PC-9 (cell line): ENCODE results near the gene SNRNP70. TPM values are rescaled to one million over a fixed set of nuclear protein-coding genes. Genes with fewer than 3 reads are reported as not detected.
"Not testable (repeated sequence)": the region's sequence is repeated elsewhere in the genome, so short reads cannot be mapped to it uniquely, and the experiment has no call there.

Experiments
- Bru-seq: library from RNA; stranded (reverse); fragments of 400-500 nt; gene quantifications from one replicate; lab custom pipeline; 2021; lab: Mats Ljungman, UMichigan
- BruChase-seq, 2 experiments: library from RNA; stranded (reverse); fragments of 400-500 nt; gene quantifications; one replicate each; lab custom pipeline; 2021; lab: Mats Ljungman, UMichigan
- BruUV-seq: library from RNA; stranded (reverse); fragments of 400-500 nt; replicated peaks from 2 replicates; lab custom pipeline; 2021; lab: Mats Ljungman, UMichigan
- CTCF ChIA-PET: fragments of 300-600 bp; sonication (Branson Sonifier 250); formaldehyde crosslinking; loops from one replicate; lab custom pipeline; 2022; ENCODE audit warnings: antibody characterized with exemption; lab: Charles Lee
- POLR2A ChIA-PET: fragments of 300-600 bp; sonication (Branson Sonifier 250); formaldehyde crosslinking; loops from one replicate; lab custom pipeline; 2022; ENCODE audit warnings: antibody characterized with exemption; ENCODE audit not compliant: unreplicated experiment; lab: Charles Lee
- DNase-seq, 2 experiments: peaks; one replicate each; pipeline versions ENCODE4 v3.0.0 to v3.0.0-alpha.2; 2015 to 2022; ENCODE audit warnings: mixed read lengths in 1 of 2
- H2AFZ ChIP-seq: fragments of 200-600 bp; sonication (generic); 2 replicates; pipeline ENCODE4 v1.8.1; 2017; ENCODE audit warnings: antibody characterized with exemption
- H3F3A ChIP-seq: fragments of 200-600 bp; sonication (generic); 2 replicates; pipeline ENCODE4 v1.8.1; 2017; ENCODE audit warnings: antibody characterized with exemption, mild to moderate bottlenecking, low read depth; ENCODE audit not compliant: insufficient read depth
- H3K27ac ChIP-seq: fragments of 200-600 bp; sonication (generic); 2 replicates; pipeline ENCODE4 v1.6.1; 2016; ENCODE audit warnings: mixed run types
- H3K27me3 ChIP-seq: fragments of 200-600 bp; sonication (generic); 2 replicates; pipeline ENCODE4 v1.6.1; 2016; ENCODE audit warnings: low read depth, mixed run types; ENCODE audit not compliant: insufficient read depth
- H3K36me3 ChIP-seq: fragments of 200-600 bp; sonication (generic); 2 replicates; pipeline ENCODE4 v1.6.1; 2016; ENCODE audit warnings: low read depth, mixed run types
- H3K4me1 ChIP-seq: fragments of 200-600 bp; sonication (generic); replicated peaks from 2 replicates; pipeline ENCODE4 v1.6.1; 2016; ENCODE audit warnings: mixed run types; ENCODE audit not compliant: insufficient read depth
- H3K4me2 ChIP-seq: fragments of 200-600 bp; sonication (generic); 2 replicates; pipeline ENCODE4 v1.6.1; 2017; ENCODE audit warnings: mixed run types
- H3K4me3 ChIP-seq: fragments of 200-600 bp; sonication (generic); 2 replicates; pipeline ENCODE4 v1.6.1; 2016; ENCODE audit warnings: mixed run types
- H3K79me2 ChIP-seq: fragments of 200-600 bp; sonication (generic); 2 replicates; pipeline ENCODE4 v1.6.1; 2017; ENCODE audit warnings: low read depth, mixed run types
- H3K9me2 ChIP-seq: fragments of 200-600 bp; sonication (generic); 2 replicates; pipeline ENCODE4 v1.8.1; 2017; ENCODE audit warnings: mild to moderate bottlenecking; ENCODE audit not compliant: insufficient read depth
- H3K9me3 ChIP-seq: fragments of 200-600 bp; sonication (generic); 2 replicates; pipeline ENCODE4 v1.8.1; 2016; ENCODE audit warnings: low read depth; ENCODE audit not compliant: insufficient read depth
- H4K20me1 ChIP-seq: fragments of 200-600 bp; sonication (generic); 2 replicates; pipeline ENCODE4 v1.8.1; 2017; ENCODE audit not compliant: insufficient read depth
- CTCF ChIP-seq: fragments of 200-600 bp; sonication (generic); conservative IDR thresholded peaks from 2 replicates; pipeline ENCODE4 v1.6.1; 2017; ENCODE audit warnings: mixed run types, antibody characterized with exemption, mild to moderate bottlenecking, moderate library complexity
- EZH2 ChIP-seq: fragments of 200-600 bp; sonication (generic); IDR thresholded peaks from 2 replicates; pipeline ENCODE4 v1.8.0; 2017; ENCODE audit warnings: antibody characterized with exemption, low read depth
- intact Hi-C: fragments of 100-400 bp; cut with micrococcal nuclease; formaldehyde crosslinking; loops from one replicate; pipeline ENCODE4 v1.10.0; 2022; ENCODE audit not compliant: unreplicated experiment
- long read RNA-seq: library from polyadenylated mRNA; stranded (forward); transcript quantifications from one replicate; pipeline ENCODE4 v2.0.0, GENCODE V29; 2022
- total RNA-seq: library from RNA; stranded (reverse); gene quantifications from 2 replicates; pipeline ENCODE4 v1.2.3, GENCODE V29; 2021

SNRNP70 gene
- total RNA-seq, result 151 and 199 TPM in 2 replicates
- percentile 92 among the genes with signal in this experiment for Bru-seq, nascent RNA
- BruChase-seq, experiment 1, labeled RNA remaining after a 2-hour chase, result percentile 89 among the genes with signal in this experiment
- BruChase-seq, experiment 2, labeled RNA remaining after a 6-hour chase, result percentile 95 among the genes with signal in this experiment
- long read RNA-seq, transcript SNRNP70-203 (3 exons, 3,221 nt), result minor isoform, 25 of 334 reads
- long read RNA-seq, transcript SNRNP70-206 (10 exons, 1,574 nt), result major isoform, 167 of 334 reads
- long read RNA-seq, transcript SNRNP70-201 (10 exons, 1,603 nt), result minor isoform, 53 of 334 reads
- long read RNA-seq, partial matches to known transcripts, result 26 of 334 reads
- long read RNA-seq, other reads (novel, unspliced or antisense), result 62 of 334 reads

- BruUV-seq, result no TSS peak
- H3K4me2 ChIP-seq, result peak within 1 kb of the TSS; percentile 100
- H2AFZ ChIP-seq, result peak within 1 kb of the TSS; percentile 90
- H3K27me3 ChIP-seq, result no peaks in the 10 kb centered on the region
- H3K9me2 ChIP-seq, result no peaks in the 10 kb centered on the region
- peaks cover 50% of the 10 kb centered on the region for H3K79me2 ChIP-seq
- H3K9me3 ChIP-seq, result no peaks in the 10 kb centered on the region
- H4K20me1 ChIP-seq, result peaks cover 47% of the 10 kb centered on the region
- CTCF ChIA-PET, result no interaction called here
- TF ChIP-seq CTCF, result 0 out of 2 replicates have a peak, but pooled peaks have one; percentile 27
- TF ChIP-seq EZH2, result no peak
- peaks cover 14% of the 10 kb centered on the region; the same call in 1 of the 2 replicates for H3F3A ChIP-seq
- peaks cover 15% of the 10 kb centered on the region for H3K4me1 ChIP-seq
- peak within 1 kb of the TSS; percentile 77 for H3K4me3 ChIP-seq
- peak within 1 kb of the TSS; percentile 41 for H3K27ac ChIP-seq
- POLR2A ChIA-PET, result no interaction called here
- peaks cover 25% of the 10 kb centered on the region for H3K36me3 ChIP-seq
- intact Hi-C loops, result no loop called here
- peak; percentile 97 to 100 for DNase-seq
These were observed at the start of gene SNRNP70 for GRCh38 chr19:49085020-49085867. SNRNP70 (plus strand) TSS chr19:49085451; CDS start chr19:49086415, 964 bp downstream.

- BruUV-seq, H3K27me3 ChIP-seq, H4K20me1 ChIP-seq, POLR2A ChIA-PET, H3K36me3 ChIP-seq, H3K27ac ChIP-seq, H3K9me2 ChIP-seq, H3K79me2 ChIP-seq, H3K4me2 ChIP-seq, intact Hi-C loops, H3K4me3 ChIP-seq, H2AFZ ChIP-seq, CTCF ChIA-PET, H3K9me3 ChIP-seq: not testable (repeated sequence)
- Histone ChIP-seq H3F3A (peaks cover 11% of the 10 kb centered on the region; the same call in 1 of the 2 replicates), H3K4me1 (peaks cover 22% of the 10 kb centered on the region)
- TF ChIP-seq CTCF, result peak; percentile 99
- peak in 1 of 2 experiments; percentile 67 for DNase-seq
These were observed 48.4 kb upstream of the SNRNP70 start, which contains the start of gene CGB1 for GRCh38 chr19:49036815-49037214. CGB1 (minus strand) TSS chr19:49036895; CDS start chr19:49036711, 184 bp downstream.

- Histone ChIP-seq H3F3A (peaks cover 11% of the 10 kb centered on the region; the same call in 1 of the 2 replicates), H3K4me1 (peaks cover 30% of the 10 kb centered on the region), H3K4me2 (peak overlapping the region; percentile 38)
- H2AFZ ChIP-seq, H3K9me2 ChIP-seq, intact Hi-C loops, CTCF ChIA-PET, H4K20me1 ChIP-seq, POLR2A ChIA-PET, H3K36me3 ChIP-seq, H3K9me3 ChIP-seq, DNase-seq, H3K4me3 ChIP-seq, H3K27me3 ChIP-seq, H3K27ac ChIP-seq, H3K79me2 ChIP-seq: not testable (repeated sequence)
- TSS peak; percentile 68 for BruUV-seq
These were observed 47.1 kb upstream of the SNRNP70 start for GRCh38 chr19:49038111-49038510.

GRCh38 chr19:49038557-49039276 lies 46.5 kb upstream of the SNRNP70 start:
- H3K36me3 ChIP-seq, H3K27ac ChIP-seq, H3K79me2 ChIP-seq, H3K27me3 ChIP-seq, H3K9me2 ChIP-seq, intact Hi-C loops, H3K4me3 ChIP-seq, CTCF ChIA-PET, BruUV-seq, H4K20me1 ChIP-seq, H3K9me3 ChIP-seq, H2AFZ ChIP-seq: not testable (repeated sequence)
- peaks cover 11% of the 10 kb centered on the region; the same call in 1 of the 2 replicates for H3F3A ChIP-seq
- peak overlapping the region; percentile 38 for H3K4me2 ChIP-seq
- POLR2A ChIA-PET, result interaction anchor here (0.6 kb wide), 1 partner anchor 603 kb away, joined by 5 read pairs; no protein-coding TSS in a partner anchor
- peak; percentile 83 to 85 for DNase-seq
- peaks cover 30% of the 10 kb centered on the region for H3K4me1 ChIP-seq

GRCh38 chr19:49039736-49040135 lies 45.5 kb upstream of the SNRNP70 start:
- H3K9me2 ChIP-seq, H3K27me3 ChIP-seq, H3K79me2 ChIP-seq, H4K20me1 ChIP-seq, DNase-seq, H3K36me3 ChIP-seq, H3K4me2 ChIP-seq, H3K9me3 ChIP-seq, intact Hi-C loops, H3K4me3 ChIP-seq, BruUV-seq, H2AFZ ChIP-seq, H3K27ac ChIP-seq: not testable (repeated sequence)
- H3F3A ChIP-seq, result peaks cover 11% of the 10 kb centered on the region; the same call in 1 of the 2 replicates
- ChIA-PET CTCF (interaction anchor here (0.9 kb wide), 1 partner anchor 16 kb away, joined by 5 read pairs; no protein-coding TSS in a partner anchor), POLR2A (interaction anchor here (0.7 kb wide), 1 partner anchor 394 kb away, joined by 7 read pairs; no protein-coding TSS in a partner anchor)
- peaks cover 30% of the 10 kb centered on the region for H3K4me1 ChIP-seq
